ENCODE measurements around the gene ZNF709. TPM values are rescaled to one million over a fixed set of nuclear protein-coding genes. Genes with fewer than 3 reads are reported as not detected.

Gene ZNF709
- total and polyA plus RNA-seq, 7 donors = 0.46 to 8.3 (median 2.4) TPM

DNA sequence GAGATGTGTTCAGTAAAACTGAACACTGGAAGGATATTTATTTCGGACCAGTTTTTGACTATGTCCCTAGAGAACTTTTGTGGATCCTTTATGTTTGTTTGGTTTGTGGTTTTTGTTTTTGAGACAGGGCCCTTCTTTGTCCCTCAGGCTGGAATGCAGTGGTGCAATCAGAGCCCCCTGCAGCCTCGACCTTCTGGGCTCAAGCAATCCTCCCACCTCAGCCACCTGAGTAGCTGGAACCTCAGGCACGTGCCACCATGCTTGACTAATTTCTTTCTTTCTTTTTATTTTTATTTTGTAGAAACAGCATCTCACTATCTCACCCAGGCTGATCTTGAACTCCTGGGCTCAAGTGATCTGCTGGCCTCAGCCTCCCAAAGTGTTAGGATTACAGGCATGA is 955 bp upstream of the ZNF709 start:
- intact Hi-C loops (cut with DNase I) = loop anchor here (2.0 kb wide), 2 partner anchors 43 to 65 kb away; partner anchors contain the start of gene ZNF564
- TF ChIP-seq POLR2A (IDR thresholded peaks at IDR 0.05) (no peak), POLR2AphosphoS5 (IDR thresholded peaks at IDR 0.05) (no peak), EP300 (IDR thresholded peaks at IDR 0.05) (no peak)
- TF ChIP-seq, protein P1, sequence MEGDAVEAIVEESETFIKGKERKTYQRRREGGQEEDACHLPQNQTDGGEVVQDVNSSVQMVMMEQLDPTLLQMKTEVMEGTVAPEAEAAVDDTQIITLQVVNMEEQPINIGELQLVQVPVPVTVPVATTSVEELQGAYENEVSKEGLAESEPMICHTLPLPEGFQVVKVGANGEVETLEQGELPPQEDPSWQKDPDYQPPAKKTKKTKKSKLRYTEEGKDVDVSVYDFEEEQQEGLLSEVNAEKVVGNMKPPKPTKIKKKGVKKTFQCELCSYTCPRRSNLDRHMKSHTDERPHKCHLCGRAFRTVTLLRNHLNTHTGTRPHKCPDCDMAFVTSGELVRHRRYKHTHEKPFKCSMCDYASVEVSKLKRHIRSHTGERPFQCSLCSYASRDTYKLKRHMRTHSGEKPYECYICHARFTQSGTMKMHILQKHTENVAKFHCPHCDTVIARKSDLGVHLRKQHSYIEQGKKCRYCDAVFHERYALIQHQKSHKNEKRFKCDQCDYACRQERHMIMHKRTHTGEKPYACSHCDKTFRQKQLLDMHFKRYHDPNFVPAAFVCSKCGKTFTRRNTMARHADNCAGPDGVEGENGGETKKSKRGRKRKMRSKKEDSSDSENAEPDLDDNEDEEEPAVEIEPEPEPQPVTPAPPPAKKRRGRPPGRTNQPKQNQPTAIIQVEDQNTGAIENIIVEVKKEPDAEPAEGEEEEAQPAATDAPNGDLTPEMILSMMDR (IDR thresholded peaks at IDR 0.05) = no peak
- 69 to 78% methylated on average over 3 of the region's 3 CpGs for WGBS, 2 donors
- no peak overlapping the region for H3K27ac ChIP-seq
- no peaks in the 10 kb centered on the region for H3K27me3 ChIP-seq
- DNase-seq = no peak
- H3K9me3 ChIP-seq = no peaks in the 10 kb centered on the region
- H3K36me3 ChIP-seq = no peaks in the 10 kb centered on the region
- peak overlapping the region in 1 of 4 donors; percentile 85 for H3K4me3 ChIP-seq
- peaks cover 0 to 22% (median 9%) of the 10 kb centered on the region in 4 donors for H3K4me1 ChIP-seq

DNA sequence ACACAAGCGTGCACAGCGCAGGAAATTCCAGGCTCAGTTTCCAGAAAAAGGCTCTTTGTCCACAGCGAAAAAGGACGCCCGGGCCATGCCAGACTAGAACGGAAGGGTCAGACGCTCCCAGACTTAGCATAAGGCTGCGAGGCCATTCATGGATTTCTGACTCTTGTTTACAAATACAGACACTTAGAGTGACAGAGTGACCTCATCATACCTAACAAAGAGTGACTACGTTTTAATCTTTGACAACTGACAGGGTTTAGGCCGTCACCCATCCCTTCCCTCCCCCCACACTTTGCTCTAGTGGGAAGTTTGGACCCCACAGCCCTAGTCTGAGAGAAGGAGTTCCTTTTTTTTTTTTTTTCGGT is 418 bp upstream of the ZNF709 start:
- Histone ChIP-seq H3K4me1 (peaks cover 0 to 22% (median 9%) of the 10 kb centered on the region in 4 donors), H3K9me3 (no peaks in the 10 kb centered on the region), H3K27me3 (no peaks in the 10 kb centered on the region), H3K36me3 (no peaks in the 10 kb centered on the region), H3K4me3 (peak overlapping the region; percentile 78 to 97 (median 83)), H3K27ac (peak overlapping the region; percentile 70 to 88 (median 80))
- TF ChIP-seq EP300 (IDR thresholded peaks at IDR 0.05) (no peak), POLR2A (IDR thresholded peaks at IDR 0.05) (no peak), POLR2AphosphoS5 (IDR thresholded peaks at IDR 0.05) (no peak)
- TF ChIP-seq, protein P1 (IDR thresholded peaks at IDR 0.05) = no peak
- no peak for DNase-seq
- 5% methylated on average over 11 of the region's 11 CpGs for WGBS, 2 donors
- intact Hi-C loops (cut with DNase I) = loop anchor here (2.0 kb wide), 2 partner anchors 42 to 66 kb away; partner anchors contain the start of gene ZNF564

DNA sequence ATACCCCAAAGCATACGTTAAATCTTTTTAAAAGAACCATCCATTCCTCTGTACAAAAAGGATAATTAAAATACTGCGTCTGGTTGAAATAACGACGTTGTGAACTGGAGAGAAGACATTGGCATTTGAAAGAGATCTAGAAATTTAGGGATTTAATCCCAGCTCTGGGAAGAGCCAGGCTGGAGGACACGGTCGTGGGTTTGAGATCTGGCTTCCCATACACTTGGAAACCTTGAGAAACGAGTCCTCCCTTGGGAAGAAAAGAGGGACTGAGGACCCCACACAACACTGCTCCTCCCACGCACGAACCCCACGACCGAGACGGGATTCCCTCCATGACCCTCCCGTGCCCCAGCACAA is 625 bp downstream of the ZNF709 start:
- Histone ChIP-seq H3K4me3 (peak overlapping the region; percentile 78 to 97 (median 83)), H3K4me1 (peaks cover 0 to 22% (median 9%) of the 10 kb centered on the region in 4 donors), H3K9me3 (no peaks in the 10 kb centered on the region), H3K36me3 (no peaks in the 10 kb centered on the region), H3K27me3 (no peaks in the 10 kb centered on the region), H3K27ac (peak overlapping the region; percentile 70 to 88 (median 80))
- DNase-seq = no peak
- 0 to 1% methylated on average over 13 of the region's 13 CpGs for WGBS, 2 donors
- intact Hi-C loops (cut with DNase I) = loop anchor here (2.0 kb wide), 2 partner anchors 41 to 67 kb away; partner anchors contain the start of gene ZNF564
- TF ChIP-seq EP300 (IDR thresholded peaks at IDR 0.05) = no peak
- TF ChIP-seq POLR2AphosphoS5 (IDR thresholded peaks at IDR 0.05) = no peak

DNA sequence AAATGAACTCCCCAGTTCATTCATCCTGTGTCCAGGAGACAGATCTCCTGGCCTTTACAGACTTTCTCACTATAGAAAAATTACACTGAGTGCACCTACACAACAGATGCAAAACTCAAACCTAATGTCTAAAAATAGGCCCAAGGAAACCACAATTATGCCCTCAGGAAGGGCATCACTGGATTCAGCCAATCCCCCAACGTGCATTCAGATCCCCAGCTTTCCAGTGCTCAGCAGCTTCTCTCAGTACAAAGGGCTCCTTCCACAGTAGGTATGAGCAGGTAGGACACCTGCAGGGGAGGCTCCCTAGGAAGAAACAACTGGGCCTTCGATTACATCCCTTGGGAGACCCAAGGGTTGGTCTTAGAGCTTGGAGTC is 2.1 kb downstream of the ZNF709 start:
- intact Hi-C loops (cut with DNase I) = no loop called here
- no peak for DNase-seq
- Histone ChIP-seq H3K9me3 (no peaks in the 10 kb centered on the region), H3K27me3 (no peaks in the 10 kb centered on the region), H3K27ac (no peak overlapping the region), H3K36me3 (no peaks in the 10 kb centered on the region), H3K4me1 (peaks cover 0 to 22% (median 9%) of the 10 kb centered on the region in 4 donors), H3K4me3 (no peak overlapping the region)
- TF ChIP-seq POLR2A (IDR thresholded peaks at IDR 0.05) (no peak), EP300 (IDR thresholded peaks at IDR 0.05) (no peak), POLR2AphosphoS5 (IDR thresholded peaks at IDR 0.05) (no peak)
- TF ChIP-seq, protein P1 (IDR thresholded peaks at IDR 0.05) = no peak
- 46 to 80% methylated on average over 2 of the region's 2 CpGs for WGBS, 2 donors

DNA sequence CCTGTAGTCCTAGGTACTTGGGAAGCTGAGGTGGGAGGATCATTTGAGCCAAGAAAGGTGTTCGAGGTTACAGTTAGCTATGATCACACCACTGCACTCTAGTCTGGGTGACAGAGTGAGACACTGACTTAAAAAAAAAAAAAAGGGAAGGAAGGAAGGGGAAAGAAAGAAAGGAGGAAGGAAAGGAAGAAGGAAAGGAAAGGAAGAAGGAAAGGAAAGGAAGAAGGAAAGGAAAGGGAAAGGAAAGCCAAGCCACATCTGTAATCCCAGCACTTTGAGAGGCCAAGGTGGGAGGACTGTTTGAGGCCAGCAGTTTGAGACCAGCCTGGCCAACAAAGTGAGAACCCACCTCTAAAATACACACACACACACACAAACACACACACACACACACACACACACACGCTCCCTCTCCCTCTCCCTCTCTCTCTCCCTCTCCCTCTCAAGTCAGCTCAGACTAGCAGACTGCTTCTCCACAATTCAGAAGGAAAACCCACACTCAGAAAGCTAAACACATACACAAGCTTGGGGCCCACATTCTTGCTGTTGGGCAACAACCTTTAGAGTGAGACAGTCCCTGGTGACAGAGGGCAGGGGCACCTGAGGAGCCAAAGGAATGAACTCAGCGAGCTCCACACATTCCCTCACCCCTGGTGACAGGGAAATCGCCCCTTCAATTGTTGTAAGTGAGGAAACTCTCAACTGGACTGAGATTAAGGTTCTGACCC is 2.7 kb downstream of the ZNF709 start:
- Histone ChIP-seq H3K4me1 (peaks cover 0 to 22% (median 9%) of the 10 kb centered on the region in 4 donors), H3K9me3 (no peaks in the 10 kb centered on the region), H3K36me3 (no peaks in the 10 kb centered on the region), H3K4me3 (no peak overlapping the region), H3K27me3 (no peaks in the 10 kb centered on the region), H3K27ac (no peak overlapping the region)
- TF ChIP-seq, protein P1 (IDR thresholded peaks at IDR 0.05) = no peak
- no peak for TF ChIP-seq EP300 (IDR thresholded peaks at IDR 0.05)
- no peak for TF ChIP-seq POLR2AphosphoS5 (IDR thresholded peaks at IDR 0.05)
- TF ChIP-seq POLR2A (IDR thresholded peaks at IDR 0.05) = no peak
- DNase-seq = no peak
- WGBS, 2 donors = 68 to 88% methylated on average over 4 of the region's 4 CpGs
- intact Hi-C loops (cut with DNase I) = no loop called here

All from sigmoid colon (tissue), 7 donors.